ENCODE results near the gene RHEB.

Gene RHEB

DNA sequence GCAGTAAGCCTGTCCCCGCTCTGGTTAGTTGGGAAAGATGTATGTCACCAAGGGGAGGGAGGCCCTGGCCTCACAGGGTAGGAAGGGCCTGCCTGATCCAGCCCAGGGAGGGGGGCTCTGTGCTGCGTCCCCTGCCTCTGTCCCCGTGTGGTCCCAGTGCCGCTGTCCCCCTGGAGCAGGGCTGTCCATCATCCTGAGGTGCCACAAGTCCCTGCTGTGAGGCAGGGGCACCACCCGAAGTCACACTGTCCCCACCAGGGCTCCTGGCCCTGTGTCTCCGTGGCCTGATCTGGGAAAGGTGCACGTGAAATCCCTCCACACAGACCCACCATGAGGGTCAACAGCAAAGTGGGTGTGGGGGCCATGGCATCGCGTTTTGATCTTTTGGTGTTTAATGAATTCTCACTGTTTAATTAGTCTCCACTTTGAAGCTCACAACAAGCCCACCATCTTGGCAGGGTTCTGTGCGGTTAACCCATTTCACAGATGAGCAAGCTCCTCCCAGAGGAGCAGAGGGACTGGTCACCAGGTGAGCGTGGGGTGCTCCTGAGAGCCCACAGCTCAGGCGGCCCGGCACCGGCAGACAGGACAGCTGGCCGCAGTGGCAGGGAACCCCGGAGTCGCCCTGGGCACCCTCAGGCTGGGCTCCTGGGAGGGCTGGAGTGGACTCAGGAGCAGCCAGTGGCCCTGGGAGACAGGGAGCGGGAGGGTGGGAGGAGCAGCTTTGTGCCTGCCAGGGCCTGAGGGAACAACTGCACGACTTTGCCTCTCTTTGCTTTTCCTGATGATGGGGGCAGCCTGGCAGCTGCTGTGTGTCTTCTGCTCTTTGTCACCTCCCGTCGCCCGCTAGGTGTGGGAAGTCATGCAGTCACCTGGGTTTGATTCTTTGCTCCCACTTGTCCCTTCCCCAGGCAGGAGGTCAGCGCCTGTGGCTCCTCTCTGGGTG lies 67.8 kb downstream of the RHEB start:
- no peak for DNase-seq (ENCODE audit: low read depth in 2 of 2, low spot score in 1 of 2)

DNA sequence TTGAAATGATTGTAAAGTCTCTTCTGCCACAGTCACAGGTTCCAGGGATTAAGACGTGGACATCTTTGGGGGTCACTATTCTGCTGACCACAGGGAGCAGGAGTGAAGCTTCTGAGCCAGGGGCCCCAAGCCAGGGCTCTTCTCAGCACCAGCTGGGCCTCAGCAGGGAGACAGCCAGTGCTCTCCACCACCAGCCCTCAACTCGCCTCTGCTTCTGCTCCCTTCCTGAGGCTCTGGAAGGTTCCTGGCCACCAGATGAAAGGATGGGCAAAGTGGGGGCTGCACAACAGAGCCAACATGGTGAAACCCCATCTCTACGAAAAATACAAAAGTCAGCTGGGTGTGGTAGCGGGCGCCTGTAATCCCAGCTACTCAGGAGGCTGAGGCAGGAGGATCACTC lies 68.5 kb downstream of the RHEB start:
- no peak for DNase-seq (ENCODE audit: low read depth in 2 of 2, low spot score in 1 of 2)

DNA sequence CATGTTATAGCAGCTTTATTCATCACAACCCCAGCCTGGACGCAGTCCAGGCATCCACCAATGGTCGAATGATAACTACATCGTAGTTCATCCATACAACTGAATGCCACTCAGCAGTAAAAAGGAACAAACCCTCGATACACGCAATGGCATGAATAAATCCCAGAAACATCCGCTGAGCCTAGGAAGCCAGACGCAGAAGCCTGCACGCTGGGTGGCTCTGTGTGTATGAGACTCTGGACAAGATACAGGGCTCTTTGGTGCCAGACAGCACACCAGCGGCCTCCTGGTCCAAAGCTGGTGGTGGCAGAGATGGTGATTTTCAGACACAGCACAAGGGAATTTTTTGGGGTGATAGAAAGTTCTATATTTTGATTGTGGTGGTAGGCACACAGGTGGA lies 69.7 kb downstream of the RHEB start:
- DNase-seq (ENCODE audit: low read depth in 2 of 2, low spot score in 1 of 2) = no peak

DNA sequence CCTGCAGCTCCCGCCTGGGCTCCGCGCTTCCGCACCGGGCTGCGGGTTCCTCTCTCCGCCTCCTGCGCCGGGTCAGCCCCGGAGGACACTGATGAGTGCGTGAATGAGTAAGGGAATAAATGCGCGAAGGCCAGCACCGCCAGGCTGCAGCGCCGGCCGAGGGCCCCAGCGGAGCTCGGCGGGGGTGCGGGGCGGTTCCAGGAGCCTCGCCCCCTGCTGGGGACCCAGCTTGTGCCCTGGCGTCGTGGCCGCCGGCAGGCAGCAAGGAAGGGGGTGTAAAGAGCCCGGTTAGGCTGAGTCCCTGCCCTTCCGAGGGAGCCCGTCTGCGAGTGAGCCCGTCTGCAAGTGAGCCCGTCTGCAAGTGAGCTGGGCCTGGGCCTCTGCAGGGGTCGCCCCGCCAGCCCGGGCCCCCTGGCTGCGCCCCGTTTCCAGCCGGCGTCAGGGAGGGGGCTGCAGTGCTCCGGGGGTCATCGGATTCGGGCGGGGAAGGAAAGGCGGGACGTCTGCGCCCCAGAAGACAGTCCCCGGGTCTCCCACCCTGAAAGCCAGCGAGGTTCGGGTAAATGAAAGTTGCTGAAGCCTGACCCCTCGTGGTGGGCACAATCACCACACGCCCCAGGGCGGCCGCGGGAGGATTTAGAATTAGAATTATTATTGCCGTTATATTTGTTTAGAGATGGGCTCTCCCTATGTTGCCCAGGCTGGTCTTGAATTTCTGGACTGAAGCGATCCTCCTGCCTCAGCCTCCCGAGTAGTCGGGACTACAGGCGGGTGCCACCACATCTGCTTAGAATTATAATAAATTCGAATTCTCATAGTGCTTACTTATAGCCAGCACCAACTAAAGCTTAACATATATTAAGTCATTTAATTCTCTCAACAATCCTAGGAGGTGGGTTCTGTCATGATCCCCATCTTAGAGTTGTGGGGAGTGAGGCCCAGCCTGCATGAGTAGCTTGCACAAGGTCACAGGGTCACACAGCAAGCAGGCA lies 71.1 kb downstream of the RHEB start:
- peak; percentile 39 to 69 for DNase-seq (ENCODE audit: low read depth in 2 of 2, low spot score in 1 of 2)

DNA sequence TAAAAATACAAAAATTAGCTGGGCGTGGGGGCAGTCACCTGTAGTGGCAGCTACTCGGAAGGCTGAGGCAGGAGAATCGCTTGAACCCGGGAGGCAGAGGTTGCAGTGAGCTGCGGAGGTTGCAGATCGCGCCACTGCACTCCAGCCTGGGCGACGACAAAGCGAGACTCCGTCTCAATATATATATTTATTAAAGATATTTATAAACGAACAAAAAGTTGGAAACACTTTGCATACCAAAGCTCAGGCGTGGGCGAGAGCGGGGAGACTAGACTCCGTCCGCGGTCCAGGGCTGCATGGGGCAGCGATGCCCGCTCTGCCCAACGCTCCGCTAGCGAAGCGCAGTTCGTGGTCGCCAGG lies 71.8 kb downstream of the RHEB start:
- DNase-seq (ENCODE audit: low read depth in 2 of 2, low spot score in 1 of 2) = no peak

DNA sequence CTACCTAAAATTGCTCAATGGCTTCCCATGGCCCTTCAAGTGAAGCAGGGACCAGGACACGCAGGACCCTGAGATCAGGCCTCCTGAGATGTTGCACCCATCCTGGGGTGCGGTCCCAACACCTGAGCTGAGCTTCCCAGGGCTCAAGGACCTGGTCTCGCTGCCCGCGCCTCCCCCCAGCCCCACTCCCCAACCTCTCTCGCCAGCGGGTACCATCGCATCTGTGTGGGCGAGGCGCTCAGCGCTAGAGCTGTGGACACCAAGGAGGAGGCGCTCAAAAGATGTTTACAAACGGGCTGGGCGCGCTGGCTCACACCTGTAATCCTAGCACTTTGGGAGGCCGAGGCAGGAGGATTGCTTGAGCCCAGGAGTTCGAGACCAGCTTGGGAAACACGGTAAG lies 72.4 kb downstream of the RHEB start:
- no peak for DNase-seq (ENCODE audit: low read depth in 2 of 2, low spot score in 1 of 2)

DNA sequence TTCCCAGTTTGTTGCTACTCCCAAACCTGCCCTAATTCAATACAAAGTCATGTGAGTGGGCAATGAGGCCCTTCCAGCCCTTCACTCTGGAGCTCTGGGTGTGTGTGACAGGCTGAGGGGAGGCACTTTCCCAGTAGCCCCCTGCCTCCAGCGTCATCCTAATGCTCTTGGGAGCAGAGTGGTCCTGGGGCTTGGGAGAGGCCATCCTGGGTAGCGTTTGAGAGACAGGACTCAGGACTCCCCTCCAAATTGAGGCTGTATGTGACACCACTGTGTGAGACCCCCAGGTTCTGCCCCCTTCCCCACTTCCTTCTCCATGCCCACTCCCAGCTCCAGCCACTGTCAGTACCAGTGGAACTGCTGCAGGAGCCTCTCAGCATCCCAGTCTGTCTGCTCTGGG lies 73.3 kb downstream of the RHEB start:
- DNase-seq (ENCODE audit: low read depth in 2 of 2, low spot score in 1 of 2) = no peak

DNA sequence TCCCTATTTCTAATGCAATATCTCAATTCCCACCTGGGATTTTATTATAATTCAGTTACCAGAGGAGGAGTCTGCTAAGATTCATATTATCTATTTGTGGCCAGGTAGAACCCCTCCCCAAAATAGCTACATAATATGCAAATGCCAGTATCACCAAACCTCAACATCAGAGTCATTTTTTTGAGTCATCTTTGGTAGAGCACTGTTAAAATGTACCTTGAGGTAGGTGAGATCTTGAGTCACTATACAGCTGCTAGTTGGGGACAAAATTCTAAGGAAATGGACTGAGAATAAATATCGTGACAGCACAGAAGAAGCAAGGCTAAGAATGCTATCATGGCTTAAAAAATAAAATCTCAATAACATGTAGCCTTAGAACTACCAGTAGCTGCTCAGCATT lies 75.1 kb downstream of the RHEB start:
- no peak for DNase-seq (ENCODE audit: low read depth in 2 of 2, low spot score in 1 of 2)

DNA sequence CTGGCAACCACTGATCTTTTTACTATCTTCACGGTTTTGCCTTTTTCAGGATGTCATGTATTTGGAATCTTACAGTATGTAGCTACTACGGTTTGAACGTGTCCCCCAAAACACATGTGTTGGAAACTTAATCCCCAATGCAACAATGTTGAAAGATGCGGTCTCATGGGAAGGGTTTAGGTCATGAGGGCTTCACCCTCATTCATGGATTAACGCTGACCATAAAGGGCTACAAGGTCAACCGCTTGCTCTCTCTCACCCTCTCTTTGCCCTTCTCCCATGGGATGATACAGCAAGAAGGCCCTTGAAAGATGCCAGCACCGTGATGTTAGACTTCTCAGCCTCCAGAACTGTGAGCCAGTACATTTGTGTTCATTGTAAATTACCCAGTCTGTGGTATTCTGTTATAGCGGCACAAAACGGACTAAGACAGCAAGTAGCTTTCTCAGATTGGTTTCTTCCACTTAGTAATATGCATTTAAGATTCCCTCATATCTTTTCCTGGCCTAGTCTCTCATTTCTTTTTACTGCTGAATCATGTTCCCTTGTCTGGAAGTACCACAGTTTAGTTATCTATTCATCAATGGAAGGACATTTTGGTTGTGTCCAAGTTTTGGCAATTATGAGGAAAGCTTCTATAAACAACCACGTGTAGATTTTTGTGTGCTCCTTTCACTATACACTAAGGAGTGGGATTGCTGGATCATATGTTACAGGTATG lies 76.8 kb downstream of the RHEB start:
- DNase-seq (ENCODE audit: low read depth in 2 of 2, low spot score in 1 of 2) = no peak

DNA sequence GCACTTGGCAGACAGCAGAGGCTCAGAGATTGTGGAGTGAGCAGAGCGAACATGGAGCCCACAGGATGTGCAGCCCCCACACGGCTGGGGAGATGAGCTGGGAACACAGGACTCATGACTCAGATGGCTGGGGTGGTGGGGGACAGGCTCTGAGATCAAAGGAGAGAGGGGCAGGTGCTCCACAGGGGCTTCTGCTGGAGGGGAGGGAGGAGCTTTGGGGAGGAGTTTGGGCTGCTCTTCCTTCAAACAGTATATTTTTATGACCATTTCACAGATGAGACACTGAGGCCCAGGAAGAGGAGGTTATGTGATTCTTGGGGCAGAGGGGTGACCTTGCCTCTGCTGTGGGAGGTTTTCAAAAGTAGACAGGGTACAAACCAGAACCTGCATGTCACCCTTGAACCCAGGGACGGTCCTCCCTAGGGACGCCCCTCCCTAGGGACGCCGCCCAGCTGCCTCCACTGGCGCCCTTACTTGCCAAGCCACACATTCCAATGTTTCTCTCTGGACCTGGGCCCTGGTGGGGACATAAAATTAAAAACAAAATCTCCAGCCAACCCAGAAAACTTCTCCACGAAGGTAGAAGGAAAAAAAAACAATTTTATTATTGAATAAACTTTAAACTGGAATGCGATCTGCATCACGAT lies 78.8 kb downstream of the RHEB start:
- peak in 1 of 2 donors; percentile 21 for DNase-seq (ENCODE audit: low read depth in 2 of 2, low spot score in 1 of 2)

DNA sequence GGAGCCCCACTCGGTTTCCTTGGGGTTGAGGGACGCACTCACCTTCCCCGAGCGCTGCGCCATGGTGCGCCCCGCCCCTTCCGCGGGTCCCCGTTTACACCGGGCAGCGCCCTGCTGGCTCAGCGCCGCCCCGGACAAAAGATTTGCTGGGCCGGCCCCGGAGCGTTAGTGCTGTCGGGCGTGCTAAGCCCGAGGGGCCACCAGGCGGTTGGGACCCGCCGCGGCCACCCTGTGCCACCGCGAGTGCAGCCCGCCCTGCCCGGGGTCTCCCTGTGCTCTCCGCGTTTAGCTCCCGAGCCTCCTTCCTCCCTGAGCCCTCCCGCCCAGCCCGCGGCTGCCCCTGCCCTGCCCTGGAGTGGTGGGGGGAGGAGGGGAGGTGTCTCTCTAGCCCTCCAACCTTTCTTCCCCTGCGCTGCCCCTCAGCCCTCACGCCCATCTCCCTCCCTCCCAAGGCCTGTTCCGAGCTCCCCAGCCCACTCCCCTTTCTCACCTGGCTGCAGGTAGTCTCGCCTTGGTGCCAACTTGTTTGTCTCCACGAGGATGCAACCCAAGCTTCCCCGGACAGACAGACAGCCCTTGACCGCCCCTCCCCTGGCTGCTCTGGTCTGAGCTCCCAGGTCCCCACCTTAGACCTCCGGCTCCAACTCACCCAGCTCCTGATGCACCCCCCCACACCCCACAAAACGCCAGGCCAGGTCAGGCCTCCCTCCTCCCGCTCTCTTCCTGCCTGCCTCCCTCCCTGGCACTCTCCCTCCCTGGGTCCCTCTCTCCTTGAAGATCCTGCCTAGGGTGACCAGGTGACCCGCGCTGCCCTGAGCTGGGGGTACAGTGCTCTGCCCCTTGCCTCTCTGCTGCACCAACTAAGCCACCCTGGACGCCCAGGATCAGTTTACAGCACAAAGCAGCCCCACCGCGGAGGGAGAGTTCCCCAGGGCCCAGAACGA lies 79.6 kb downstream of the RHEB start, which contains the start of gene CRYGN:
CRYGN (minus strand) TSS at position 287 of the 944 bp plus-strand sequence; CDS start at position 63, 224 bp downstream.
- DNase-seq (ENCODE audit: low read depth in 2 of 2, low spot score in 1 of 2) = no peak

DNA sequence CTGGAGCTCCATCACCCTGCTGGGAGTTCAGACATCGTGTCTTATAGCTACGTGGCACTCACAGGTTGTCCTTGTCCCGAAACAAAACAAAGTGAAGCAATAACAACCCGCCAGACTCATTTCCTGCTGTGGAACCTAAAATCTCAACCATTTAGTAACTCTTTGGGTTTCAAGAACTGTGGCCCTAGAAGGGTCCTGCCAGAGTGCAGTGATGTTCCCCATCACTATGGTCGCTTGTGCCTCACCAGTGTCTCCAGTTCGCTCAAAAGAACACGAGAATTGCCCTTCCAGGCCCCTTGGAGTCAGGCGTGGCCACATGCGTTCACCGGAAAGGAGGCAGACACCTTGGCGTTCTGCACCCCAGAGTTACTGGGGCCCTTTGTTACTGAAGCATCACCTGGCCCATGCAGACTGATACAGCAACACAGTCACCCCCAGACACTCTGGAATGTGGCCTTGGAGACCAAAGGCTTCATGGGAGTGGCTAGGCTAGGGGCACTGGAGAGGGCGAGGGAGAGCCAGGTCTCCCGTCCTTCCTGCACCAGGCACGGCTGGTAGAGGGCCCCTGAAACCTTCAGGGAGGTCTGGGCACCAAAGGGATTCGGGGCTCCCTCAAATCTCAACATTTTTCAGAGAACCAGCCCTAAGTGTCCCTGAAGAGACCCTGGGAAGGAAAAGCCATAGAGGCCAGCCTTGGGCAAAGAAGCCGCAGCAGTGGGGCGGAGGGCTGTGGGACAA lies 80.7 kb downstream of the RHEB start:
- DNase-seq (ENCODE audit: low read depth in 2 of 2, low spot score in 1 of 2) = no peak

DNA sequence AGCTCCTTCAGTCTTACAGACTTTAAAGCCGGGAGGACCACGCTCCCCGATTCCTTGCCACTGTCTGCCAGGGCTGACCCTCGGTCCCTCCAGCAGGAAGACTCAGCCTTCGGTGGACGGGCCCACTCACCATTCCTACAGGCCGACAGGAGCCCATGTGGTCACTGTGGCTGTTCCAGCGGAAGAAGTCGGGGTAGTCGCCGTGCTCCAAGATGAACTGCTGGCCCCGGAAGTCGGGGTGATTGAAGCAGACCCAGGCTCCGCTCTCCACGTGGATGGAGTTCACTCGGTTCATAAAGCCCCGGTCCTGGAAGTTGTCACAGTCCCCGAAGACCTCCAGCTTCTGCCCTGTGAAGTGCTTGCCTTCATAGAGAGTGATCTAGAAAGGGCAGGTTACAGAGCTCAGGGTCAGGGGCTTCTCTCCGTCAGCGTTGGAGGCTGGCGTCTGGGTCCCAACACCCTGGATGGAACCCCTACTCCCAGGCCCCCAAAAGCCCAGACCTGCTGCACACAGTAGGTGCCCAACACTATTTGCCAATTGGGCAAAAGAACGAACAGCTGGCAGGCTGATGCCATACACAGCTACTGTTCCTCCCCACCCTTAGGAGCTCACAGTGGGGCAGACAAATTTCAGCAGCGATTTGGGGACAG lies 81.7 kb downstream of the RHEB start:
- no peak for DNase-seq (ENCODE audit: low read depth in 2 of 2, low spot score in 1 of 2)

DNA sequence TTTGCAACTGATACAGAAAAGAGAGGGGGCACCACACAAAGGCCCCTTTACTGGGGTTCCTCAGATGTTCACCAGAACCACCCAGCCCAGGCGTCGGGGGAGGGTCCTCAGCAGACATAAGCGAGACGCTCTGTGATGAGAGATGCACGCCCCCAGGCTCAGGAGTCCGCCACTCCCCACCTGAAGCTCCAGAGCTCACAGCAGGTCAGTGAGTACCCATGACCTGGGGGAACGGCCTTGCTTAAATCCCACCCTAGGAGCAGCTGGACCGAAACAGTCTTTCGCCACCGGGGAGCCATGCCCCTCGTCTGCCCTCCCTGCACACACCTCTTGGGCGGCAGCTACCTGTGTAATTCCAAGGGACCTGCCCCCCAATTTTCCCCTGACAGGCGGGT lies 82.5 kb downstream of the RHEB start:
- DNase-seq (ENCODE audit: low read depth in 2 of 2, low spot score in 1 of 2) = no peak

DNA sequence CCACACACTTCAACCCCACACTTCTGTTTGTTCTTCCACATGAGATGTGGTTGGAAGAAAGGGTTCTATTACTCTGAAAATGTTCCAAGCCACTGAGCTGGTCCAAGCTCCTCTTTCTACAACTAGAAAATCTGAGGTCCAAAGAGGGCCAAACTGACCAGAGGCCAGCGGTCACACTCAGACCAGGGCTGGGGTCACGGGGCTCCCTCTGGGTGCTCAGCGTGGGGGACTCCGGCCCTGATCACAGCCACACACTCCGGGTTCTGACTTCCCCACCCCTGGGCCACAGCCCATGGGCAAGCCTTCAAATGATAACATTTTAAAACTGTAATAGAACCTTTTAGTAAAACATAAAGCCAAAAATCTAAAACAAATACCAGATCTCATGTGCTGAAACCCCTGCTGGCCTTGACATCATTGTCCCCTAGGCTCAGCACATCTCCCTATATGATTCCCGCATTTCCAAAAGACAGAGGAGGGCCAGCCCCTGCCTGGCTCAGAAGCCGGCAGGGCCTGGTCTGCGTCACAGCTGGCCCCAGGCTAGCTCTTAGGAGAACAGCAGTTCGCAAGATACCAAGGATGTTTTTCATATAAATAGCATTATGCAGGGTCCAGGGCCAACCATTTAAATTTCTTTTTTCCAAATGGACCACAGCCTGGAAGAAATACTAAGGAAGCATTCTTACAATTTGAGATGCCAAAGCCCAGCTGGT lies 83.1 kb downstream of the RHEB start:
- no peak for DNase-seq (ENCODE audit: low read depth in 2 of 2, low spot score in 1 of 2)

DNA sequence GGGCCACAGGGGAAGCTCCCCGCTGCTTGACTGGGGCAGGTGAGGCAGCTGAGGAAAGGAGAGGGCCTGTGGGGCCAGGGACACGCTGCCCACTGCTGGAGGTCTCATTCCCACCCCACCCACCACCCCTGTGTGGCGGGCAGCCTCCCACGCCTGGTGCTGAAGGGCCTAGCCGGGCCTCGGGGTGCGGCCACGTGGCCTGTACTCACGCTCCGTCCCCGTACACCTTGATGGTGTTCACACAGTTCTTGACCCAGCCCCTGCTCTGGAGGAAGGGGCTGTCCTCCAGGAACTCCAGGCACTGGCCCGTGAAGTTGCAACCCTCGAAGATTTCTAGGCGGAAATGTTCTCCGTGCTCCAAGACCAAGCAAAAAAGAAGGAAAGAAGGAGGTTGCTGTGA lies 83.7 kb downstream of the RHEB start:
- DNase-seq (ENCODE audit: low read depth in 2 of 2, low spot score in 1 of 2) = no peak

DNA sequence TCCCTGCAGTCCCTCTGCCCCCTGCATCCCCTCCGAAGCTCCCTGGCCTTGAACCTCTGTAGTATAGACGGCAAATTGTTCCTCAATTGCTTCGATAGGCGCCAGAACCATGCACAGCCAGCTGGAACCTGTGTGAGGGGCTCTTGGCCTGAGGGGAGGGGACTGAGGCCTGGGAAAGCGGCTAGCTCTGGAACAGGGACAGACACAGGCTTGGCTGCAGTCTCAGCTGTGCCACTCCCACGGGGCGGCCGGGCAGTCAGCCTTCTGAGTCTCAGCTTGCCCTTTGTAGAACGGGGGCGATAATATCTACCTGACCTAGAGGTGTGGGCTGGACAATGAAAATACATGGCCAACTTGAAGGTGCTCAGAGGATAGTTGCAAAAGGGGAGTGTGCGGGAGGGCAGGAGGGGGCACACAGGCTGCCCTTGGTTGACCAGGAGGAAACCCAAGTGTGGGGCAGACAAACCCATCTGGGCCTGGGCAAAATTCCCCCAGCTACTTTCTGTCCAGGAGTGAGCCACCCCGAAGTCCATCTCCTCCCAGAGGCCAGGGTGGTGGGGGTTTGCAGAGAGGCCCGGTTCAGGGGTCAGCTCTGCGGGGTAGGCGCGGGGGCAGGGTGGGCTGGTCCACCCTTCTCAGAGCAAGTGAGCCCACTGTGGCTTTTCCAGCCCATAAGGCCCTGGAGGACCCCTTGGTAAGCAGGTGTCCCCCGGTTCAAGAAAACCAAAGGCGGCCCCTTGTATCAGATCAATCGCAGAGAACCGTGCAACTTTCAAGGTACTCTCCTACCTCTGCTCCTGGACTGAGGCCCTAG lies 84.4 kb downstream of the RHEB start:
- no peak for DNase-seq (ENCODE audit: low read depth in 2 of 2, low spot score in 1 of 2)

Data from stimulated activated CD8-positive, alpha-beta memory T cell treated with anti-CD3 and anti-CD28 coated beads, Interleukin-4, amount 100 ng/mL, for 4 hours (primary cell).